ENCODE measurements around the gene ZNF672. TPM values are rescaled to one million over a fixed set of nuclear protein-coding genes. Genes with fewer than 3 reads are reported as not detected.

Gene ZNF672
- total RNA-seq, 1 experiment from 2014 or later: 29.1 TPM

GRCh38 chr1:248805876-248806275 is 32.1 kb upstream of the ZNF672 start:
- intact Hi-C loops (cut with micrococcal nuclease; ENCODE audit: unreplicated experiment): loop anchor here (1.0 kb wide), 1 partner anchor 15 kb away; no protein-coding TSS in a partner anchor
- Histone ChIP-seq H3K4me1 (no peaks in the 10 kb centered on the region), H3K27me3 (replicated peaks; ENCODE audit: control insufficient read depth, insufficient read depth, low read length) (no peaks in the 10 kb centered on the region), H3K36me3 (ENCODE audit: control insufficient read depth, insufficient read depth, low read length) (no peaks in the 10 kb centered on the region), H3K4me3 (ENCODE audit: low read depth, low read length) (no peak overlapping the region), H3K9me3 (no peaks in the 10 kb centered on the region)
- Mint-ChIP-seq H3K9me3 (ENCODE audit: unreplicated experiment) (peaks cover 13% of the 10 kb centered on the region), H3K4me3 (ENCODE audit: unreplicated experiment) (no peak overlapping the region), H3K4me1 (ENCODE audit: low read depth, unreplicated experiment) (peaks cover 7% of the 10 kb centered on the region), H3K36me3 (ENCODE audit: insufficient read depth, unreplicated experiment) (peaks cover 12% of the 10 kb centered on the region), H3K27ac (ENCODE audit: unreplicated experiment) (no peak overlapping the region), H3K27me3 (ENCODE audit: insufficient read depth, unreplicated experiment) (peaks cover 3% of the 10 kb centered on the region)
- no TSS peak for BruUV-seq (replicated peaks)
- no peak for DNase-seq
- CTCF ChIA-PET: interaction anchor here (0.7 kb wide), 1 partner anchor 97 kb away, joined by 7 read pairs; no protein-coding TSS in a partner anchor
- TF ChIP-seq CTCF (IDR thresholded peaks at IDR 0.05; ENCODE audit: insufficient read depth in 1 of 2, low read depth in 1 of 2, low read length in 1 of 2, severe bottlenecking in 1 of 2, unreplicated experiment in 1 of 2): no peak
- POLR2A ChIA-PET: interaction anchor here (1.2 kb wide), 1 partner anchor 20 kb away, joined by 3 read pairs; no protein-coding TSS in a partner anchor

- Mint-ChIP-seq H3K4me1 (ENCODE audit: low read depth, unreplicated experiment) (peaks cover 7% of the 10 kb centered on the region), H3K4me3 (ENCODE audit: unreplicated experiment) (no peak overlapping the region), H3K9me3 (ENCODE audit: unreplicated experiment) (peaks cover 13% of the 10 kb centered on the region), H3K36me3 (ENCODE audit: insufficient read depth, unreplicated experiment) (peaks cover 19% of the 10 kb centered on the region), H3K27ac (ENCODE audit: unreplicated experiment) (no peak overlapping the region), H3K27me3 (ENCODE audit: insufficient read depth, unreplicated experiment) (no peaks in the 10 kb centered on the region)
- Histone ChIP-seq H3K4me3 (ENCODE audit: low read depth, low read length) (no peak overlapping the region), H3K36me3 (ENCODE audit: control insufficient read depth, insufficient read depth, low read length) (no peaks in the 10 kb centered on the region), H3K27me3 (replicated peaks; ENCODE audit: control insufficient read depth, insufficient read depth, low read length) (no peaks in the 10 kb centered on the region), H3K4me1 (no peaks in the 10 kb centered on the region), H3K9me3 (no peaks in the 10 kb centered on the region)
- POLR2A ChIA-PET: no interaction called here
- peak; percentile 72 to 82 for TF ChIP-seq CTCF (IDR thresholded peaks at IDR 0.05; ENCODE audit: insufficient read depth in 1 of 2, low read depth in 1 of 2, low read length in 1 of 2, severe bottlenecking in 1 of 2, unreplicated experiment in 1 of 2)
- CTCF ChIA-PET: no interaction called here
- intact Hi-C loops (cut with micrococcal nuclease; ENCODE audit: unreplicated experiment): loop anchor here (1.0 kb wide), 3 partner anchors 111 to 564 kb away; no protein-coding TSS in a partner anchor
- no TSS peak for BruUV-seq (replicated peaks)
- peak; percentile 64 to 65 for DNase-seq
Measured at GRCh38 chr1:248807067-248807737, 30.8 kb upstream of the ZNF672 start.

GRCh38 chr1:248808876-248809275 is 29.1 kb upstream of the ZNF672 start:
- H3K4me1 ChIP-seq: no peaks in the 10 kb centered on the region
- no peak for DNase-seq
- H3K36me3 ChIP-seq (ENCODE audit: control insufficient read depth, insufficient read depth, low read length): peaks cover 1% of the 10 kb centered on the region; the same call in 1 of the 2 replicates
- H3K9me3 ChIP-seq: no peaks in the 10 kb centered on the region
- no peak overlapping the region for H3K4me3 ChIP-seq (ENCODE audit: low read depth, low read length)
- H3K4me1 Mint-ChIP-seq (ENCODE audit: low read depth, unreplicated experiment): peaks cover 7% of the 10 kb centered on the region
- CTCF ChIA-PET: no interaction called here
- TF ChIP-seq CTCF (IDR thresholded peaks at IDR 0.05; ENCODE audit: insufficient read depth in 1 of 2, low read depth in 1 of 2, low read length in 1 of 2, severe bottlenecking in 1 of 2, unreplicated experiment in 1 of 2): no peak
- H3K27ac Mint-ChIP-seq (ENCODE audit: unreplicated experiment): no peak overlapping the region
- H3K27me3 Mint-ChIP-seq (ENCODE audit: insufficient read depth, unreplicated experiment): no peaks in the 10 kb centered on the region
- no peak overlapping the region for H3K4me3 Mint-ChIP-seq (ENCODE audit: unreplicated experiment)
- intact Hi-C loops (cut with micrococcal nuclease; ENCODE audit: unreplicated experiment): no loop called here
- peaks cover 4% of the 10 kb centered on the region for H3K9me3 Mint-ChIP-seq (ENCODE audit: unreplicated experiment)
- peaks cover 31% of the 10 kb centered on the region for H3K36me3 Mint-ChIP-seq (ENCODE audit: insufficient read depth, unreplicated experiment)
- no peaks in the 10 kb centered on the region for H3K27me3 ChIP-seq (replicated peaks; ENCODE audit: control insufficient read depth, insufficient read depth, low read length)
- BruUV-seq (replicated peaks): no TSS peak
- POLR2A ChIA-PET: no interaction called here

Data from Caco-2 (cell line).